GM10248 (cell line): ENCODE data around the gene ELF2.
A peak's percentile ranks its signal among the peaks of the same experiment; 100 is the strongest.
"Not testable (repeated sequence)": the region's sequence is repeated elsewhere in the genome, so short reads cannot be mapped to it uniquely, and the experiment has no call there.

Experiments used
- CTCF ChIA-PET: fragments of 300-600 bp; sonication (Branson Sonifier 250); formaldehyde crosslinking; extraction: SDS; loops from one replicate; lab custom pipeline; 2021; ENCODE audit warnings: antibody characterized with exemption; lab: Yijun Ruan, JAX
- POLR2A ChIA-PET: fragments of 350-650 bp; sonication (Branson Sonifier 250); formaldehyde crosslinking; extraction: SDS; loops from one replicate; lab custom pipeline; 2020; ENCODE audit warnings: antibody characterized with exemption; lab: Yijun Ruan, JAX
- DNase-seq: peaks from one replicate; pipeline ENCODE4 v3.0.0; 2012; ENCODE audit errors: extremely low spot score
- CTCF ChIP-seq: IDR thresholded peaks from 2 replicates; pipeline ENCODE4 v1.5.1; 2012; ENCODE audit warnings: mild to moderate bottlenecking, low read depth; ENCODE audit errors: extremely low read depth, missing control alignments, control extremely low read depth

The ELF2 gene

GRCh38 chr4:139123910-139124309 lies 53.1 kb downstream of the ELF2 start:
- DNase-seq, result no peak
- ChIA-PET POLR2A (no interaction called here), CTCF (interaction anchor here (0.8 to 2.2 kb wide), 4 partner anchors 9 to 93 kb away, joined by 3 to 6 read pairs (median 3); no protein-coding TSS in a partner anchor)
- no peak for TF ChIP-seq CTCF

- POLR2A ChIA-PET, result no interaction called here
- CTCF ChIA-PET, result interaction anchor here (3.0 kb wide), 1 partner anchor 18 kb away, joined by 8 read pairs; no protein-coding TSS in a partner anchor
- no peak for DNase-seq
- TF ChIP-seq CTCF, result no peak
Measured at GRCh38 chr4:139118365-139118764, 58.7 kb downstream of the ELF2 start.

DNA sequence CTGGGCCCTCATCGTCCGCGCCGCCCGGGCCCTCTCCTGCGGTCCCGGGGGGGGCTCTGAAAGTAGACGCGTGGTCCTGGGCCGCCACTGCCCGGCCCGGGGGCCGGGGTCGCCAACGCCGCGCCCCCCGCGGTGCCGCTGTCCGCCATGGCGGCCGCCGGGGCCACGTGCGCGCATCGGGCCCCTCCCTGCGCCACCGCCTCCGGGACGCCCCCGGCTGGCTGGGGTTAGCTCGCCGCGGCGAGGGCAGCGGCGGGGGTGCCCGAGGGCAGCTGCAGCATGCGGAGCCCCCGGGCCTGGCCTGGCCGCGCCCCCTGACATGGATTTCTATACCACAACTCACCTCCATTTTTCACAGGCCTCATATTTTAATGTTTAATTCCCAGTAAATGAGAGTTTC lies 61.8 kb downstream of the ELF2 start:
- ChIA-PET POLR2A (no interaction called here), CTCF (interaction anchor here (1.2 kb wide), 1 partner anchor 11 kb away, joined by 3 read pairs; no protein-coding TSS in a partner anchor)
- TF ChIP-seq CTCF, result no peak
- DNase-seq, result no peak

DNA sequence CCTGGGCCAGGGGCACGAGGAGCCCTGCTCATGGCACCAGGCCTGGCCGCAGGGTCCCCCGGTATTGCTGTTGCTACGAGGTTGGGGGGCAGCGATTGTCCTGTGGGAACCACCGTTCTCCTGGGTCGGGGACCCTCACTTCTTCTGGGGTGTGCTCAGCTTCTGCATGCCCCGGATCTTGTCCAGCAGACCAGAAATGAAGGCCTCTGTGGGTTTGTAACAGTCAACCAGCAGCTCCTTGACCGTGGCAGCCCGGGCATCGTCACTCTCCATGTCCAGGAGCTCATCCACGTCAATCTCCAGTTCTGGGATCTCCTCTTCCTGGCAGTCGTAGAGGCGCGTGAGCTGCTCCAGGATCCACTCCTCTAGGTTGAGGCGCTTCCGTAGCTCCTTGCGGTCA lies 62.2 kb downstream of the ELF2 start:
- DNase-seq, POLR2A ChIA-PET: not testable (repeated sequence)
- CTCF ChIA-PET, result interaction anchor here (1.2 kb wide), 1 partner anchor 12 kb away, joined by 3 read pairs; no protein-coding TSS in a partner anchor

- CTCF ChIA-PET, result interaction anchor here (1.2 kb wide), 1 partner anchor 63 kb away, joined by 3 read pairs; no protein-coding TSS in a partner anchor
- POLR2A ChIA-PET, result no interaction called here
Measured at GRCh38 chr4:139112650-139113049, 64.4 kb downstream of the ELF2 start.

DNA sequence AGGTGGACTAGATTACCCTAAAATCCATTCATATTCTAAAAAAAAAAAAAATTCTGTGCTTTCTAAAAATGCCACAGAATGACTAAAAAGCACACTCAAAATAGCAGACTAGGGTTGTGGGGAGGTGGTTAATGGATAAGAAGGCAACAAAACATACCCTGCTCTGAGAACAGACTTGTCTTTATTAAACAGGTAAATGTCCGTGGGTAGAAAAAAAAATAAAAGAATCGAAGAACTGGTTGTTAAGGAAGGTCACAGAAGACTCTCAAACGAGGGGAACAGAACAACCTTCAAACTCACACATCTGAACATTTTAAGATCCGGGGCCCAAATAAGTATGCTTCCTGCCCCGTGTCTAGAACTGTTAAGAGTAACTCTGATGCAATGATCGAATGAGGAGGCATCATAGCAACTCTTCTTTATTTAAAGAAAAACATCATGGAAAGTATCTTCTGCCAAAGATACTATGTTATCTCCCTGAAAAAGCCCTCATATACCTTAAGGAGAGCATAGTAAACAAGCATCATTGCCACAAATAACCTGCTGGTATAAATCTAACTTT lies 68.4 kb downstream of the ELF2 start:
- POLR2A ChIA-PET, result no interaction called here
- CTCF ChIA-PET, result interaction anchor here (0.8 to 2.0 kb wide), 5 partner anchors 9 to 42 kb away, joined by 3 to 7 read pairs (median 3); no protein-coding TSS in a partner anchor
- DNase-seq, result no peak
- no peak for TF ChIP-seq CTCF

More at GRCh38 chr4:139112650-139113049, 64.4 kb downstream of the ELF2 start:
- no peak for TF ChIP-seq CTCF
- DNase-seq, result no peak

- POLR2A ChIA-PET, result interaction anchor here (1.1 kb wide), 1 partner anchor 78 kb away, joined by 5 read pairs; the partner anchor contains the start of gene ELF2
- peak; percentile 77 for TF ChIP-seq CTCF
Measured at GRCh38 chr4:139099366-139099982, 77.5 kb downstream of the ELF2 start.

More at GRCh38 chr4:139099366-139099982, 77.5 kb downstream of the ELF2 start:
- CTCF ChIA-PET, result interaction anchor here (0.8 to 7.5 kb wide), 34 partner anchors 9 to 554 kb away, joined by 3 to 37 read pairs (median 4); partner anchors contain the start of genes MGARP and NAA15
- peak; percentile 75 for DNase-seq
